Activated CD4-positive, alpha-beta T cell treated with anti-CD3 and anti-CD28 coated beads, Interleukin-2, amount 10 ng/mL, durations not matched to agents 24 days and 14 days (primary cell): ENCODE measurements around the gene METTL18. TPM values are rescaled to one million over a fixed set of nuclear protein-coding genes. Genes with fewer than 3 reads are reported as not detected.

ENCODE experiments used
- DNase-seq: peaks from one replicate; pipeline ENCODE4 v3.0.0; 2022
- H3K27ac Mint-ChIP-seq: one replicate; pipeline ENCODE4 v1.8.0; 2022; ENCODE audit warnings: mild to moderate bottlenecking, mixed read lengths
- H3K27me3 Mint-ChIP-seq: one replicate; pipeline ENCODE4 v1.8.0; 2022; ENCODE audit warnings: mixed read lengths
- H3K36me3 Mint-ChIP-seq: one replicate; pipeline ENCODE4 v1.8.0; 2022; ENCODE audit warnings: low read depth, mild to moderate bottlenecking, mixed read lengths
- H3K4me1 Mint-ChIP-seq: one replicate; pipeline ENCODE4 v1.8.0; 2021; ENCODE audit warnings: mixed read lengths
- H3K4me3 Mint-ChIP-seq: one replicate; pipeline ENCODE4 v1.8.0; 2022; ENCODE audit warnings: mild to moderate bottlenecking, moderate library complexity, mixed read lengths
- H3K9me3 Mint-ChIP-seq: one replicate; pipeline ENCODE4 v1.8.0; 2021; ENCODE audit warnings: mixed read lengths
- intact Hi-C: fragments of 100-400 bp; cut with micrococcal nuclease; formaldehyde crosslinking; loops from one replicate; pipeline ENCODE4 v1.15.1; 2023
- total RNA-seq: library from RNA; stranded (reverse); gene quantifications from 2 replicates; pipeline ENCODE4 v1.2.3, GENCODE V29; 2022

The METTL18 gene
- total RNA-seq, 1 donor from 2014 or later, result 9.3 TPM

- H3K4me1 Mint-ChIP-seq, result no peaks in the 10 kb centered on the region
These were observed 18.3 kb downstream of the METTL18 start for GRCh38 chr1:169776440-169776839.

GRCh38 chr1:169768161-169768560, 26.5 kb downstream of the METTL18 start:
- Mint-ChIP-seq H3K9me3 (no peaks in the 10 kb centered on the region), H3K4me1 (no peaks in the 10 kb centered on the region), H3K27me3 (peaks cover 17% of the 10 kb centered on the region), H3K36me3 (no peaks in the 10 kb centered on the region), H3K27ac (no peak overlapping the region), H3K4me3 (no peak overlapping the region)
- intact Hi-C loops, result no loop called here
- no peak for DNase-seq

More at GRCh38 chr1:169776440-169776839, 18.3 kb downstream of the METTL18 start:
- Mint-ChIP-seq H3K27me3 (peaks cover 10% of the 10 kb centered on the region), H3K4me3 (no peak overlapping the region), H3K9me3 (peaks cover 4% of the 10 kb centered on the region), H3K36me3 (no peaks in the 10 kb centered on the region), H3K27ac (no peak overlapping the region)
- DNase-seq, result no peak
- intact Hi-C loops, result no loop called here

GRCh38 chr1:169765580-169766331, 29.0 kb downstream of the METTL18 start:
- H3K9me3 Mint-ChIP-seq, result no peaks in the 10 kb centered on the region
- DNase-seq, result no peak
- no peaks in the 10 kb centered on the region for H3K36me3 Mint-ChIP-seq
- no peak overlapping the region for H3K27ac Mint-ChIP-seq
- H3K27me3 Mint-ChIP-seq, result peaks cover 13% of the 10 kb centered on the region
- intact Hi-C loops, result no loop called here
- H3K4me3 Mint-ChIP-seq, result no peak overlapping the region
- H3K4me1 Mint-ChIP-seq, result no peaks in the 10 kb centered on the region

- intact Hi-C loops, result no loop called here
- no peak for DNase-seq
- Mint-ChIP-seq H3K36me3 (no peaks in the 10 kb centered on the region), H3K27ac (no peak overlapping the region), H3K27me3 (peaks cover 13% of the 10 kb centered on the region), H3K9me3 (no peaks in the 10 kb centered on the region), H3K4me3 (no peak overlapping the region), H3K4me1 (no peaks in the 10 kb centered on the region)
These were observed 29.8 kb downstream of the METTL18 start for GRCh38 chr1:169764919-169765318.

GRCh38 chr1:169762699-169763098, 32.0 kb downstream of the METTL18 start:
- DNase-seq, result no peak
- no peaks in the 10 kb centered on the region for H3K4me1 Mint-ChIP-seq
- no peak overlapping the region for H3K27ac Mint-ChIP-seq
- peaks cover 5% of the 10 kb centered on the region for H3K9me3 Mint-ChIP-seq
- H3K27me3 Mint-ChIP-seq, result peaks cover 11% of the 10 kb centered on the region
- no peak overlapping the region for H3K4me3 Mint-ChIP-seq
- intact Hi-C loops, result no loop called here
- no peaks in the 10 kb centered on the region for H3K36me3 Mint-ChIP-seq

GRCh38 chr1:169759038-169759437, 35.7 kb downstream of the METTL18 start:
- no peaks in the 10 kb centered on the region for H3K4me1 Mint-ChIP-seq
- H3K36me3 Mint-ChIP-seq, result no peaks in the 10 kb centered on the region
- H3K27me3 Mint-ChIP-seq, result peaks cover 2% of the 10 kb centered on the region
- no peak overlapping the region for H3K27ac Mint-ChIP-seq
- intact Hi-C loops, result no loop called here
- DNase-seq, result no peak
- H3K4me3 Mint-ChIP-seq, result no peak overlapping the region
- H3K9me3 Mint-ChIP-seq, result peaks cover 5% of the 10 kb centered on the region

- no peaks in the 10 kb centered on the region for H3K36me3 Mint-ChIP-seq
- DNase-seq, result no peak
- no peaks in the 10 kb centered on the region for H3K9me3 Mint-ChIP-seq
- H3K4me1 Mint-ChIP-seq, result peaks cover 2% of the 10 kb centered on the region
- H3K27ac Mint-ChIP-seq, result no peak overlapping the region
- peaks cover 6% of the 10 kb centered on the region for H3K27me3 Mint-ChIP-seq
- intact Hi-C loops, result no loop called here
- no peak overlapping the region for H3K4me3 Mint-ChIP-seq
These were observed 41.2 kb downstream of the METTL18 start for GRCh38 chr1:169753549-169753948.

- H3K4me1 Mint-ChIP-seq, result peaks cover 2% of the 10 kb centered on the region
- H3K27ac Mint-ChIP-seq, result no peak overlapping the region
- H3K9me3 Mint-ChIP-seq, result no peaks in the 10 kb centered on the region
- no peaks in the 10 kb centered on the region for H3K36me3 Mint-ChIP-seq
- no peak overlapping the region for H3K4me3 Mint-ChIP-seq
- no peak for DNase-seq
- peaks cover 9% of the 10 kb centered on the region for H3K27me3 Mint-ChIP-seq
- intact Hi-C loops, result no loop called here
These were observed 44.7 kb downstream of the METTL18 start for GRCh38 chr1:169750041-169750440.

- Mint-ChIP-seq H3K27me3 (peaks cover 11% of the 10 kb centered on the region), H3K4me3 (no peak overlapping the region), H3K27ac (no peak overlapping the region), H3K4me1 (no peaks in the 10 kb centered on the region), H3K9me3 (no peaks in the 10 kb centered on the region), H3K36me3 (no peaks in the 10 kb centered on the region)
- DNase-seq, result no peak
- intact Hi-C loops, result no loop called here
These were observed 48.2 kb downstream of the METTL18 start for GRCh38 chr1:169746550-169746949.

GRCh38 chr1:169745015-169745861, 49.5 kb downstream of the METTL18 start:
- no peaks in the 10 kb centered on the region for H3K4me1 Mint-ChIP-seq
- no peak overlapping the region for H3K4me3 Mint-ChIP-seq
- no peaks in the 10 kb centered on the region for H3K36me3 Mint-ChIP-seq
- intact Hi-C loops, result no loop called here
- H3K9me3 Mint-ChIP-seq, result no peaks in the 10 kb centered on the region
- no peak for DNase-seq
- no peak overlapping the region for H3K27ac Mint-ChIP-seq
- peaks cover 14% of the 10 kb centered on the region for H3K27me3 Mint-ChIP-seq

Other genes starting within 250 kb of the METTL18 start
- gene F5, start 208.4 kb downstream of the METTL18 start, total RNA-seq, result 46.3 and 51.3 TPM in 2 replicates
- gene SELP, start 164.8 kb downstream of the METTL18 start, total RNA-seq, result 0.14 TPM in 1 of 2 replicates, not detected in the other
- gene SELL, start 83.3 kb downstream of the METTL18 start, total RNA-seq, result 82.3 and 92.7 TPM in 2 replicates
- not detected in 2 replicates for gene SELE, start 60.8 kb downstream of the METTL18 start, total RNA-seq
- gene SCYL3, start 99.0 kb upstream of the METTL18 start, total RNA-seq, result 10.8 and 11.9 TPM in 2 replicates